Activated B cell treated with CpG ODN at 0.5 μM for 24 hours (primary cell): ENCODE measurements around the gene PISD. TPM values are rescaled to one million over a fixed set of nuclear protein-coding genes. Genes with fewer than 3 reads are reported as not detected.
"Not testable (repeated sequence)": the region's sequence is repeated elsewhere in the genome, so short reads cannot be mapped to it uniquely, and the experiment has no call there.

Experiments
- ATAC-seq: fragments of 200-7000 bp; cut with Tn5 transposase; one replicate; pipeline ENCODE4 v1.10.0; 2021; ENCODE audit warnings: low read depth, mild to moderate bottlenecking, moderate library complexity
- CTCF ChIA-PET: fragments of 350-600 bp; sonication (Branson Sonifier 250); formaldehyde crosslinking; loops from one replicate; lab custom pipeline; 2021; ENCODE audit warnings: antibody characterized with exemption; lab: Charles Lee
- POLR2A ChIA-PET: fragments of 350-600 bp; sonication (Branson Sonifier 250); formaldehyde crosslinking; loops from one replicate; lab custom pipeline; 2021; ENCODE audit warnings: antibody characterized with exemption; lab: Charles Lee
- DNase-seq: peaks from one replicate; pipeline ENCODE4 v3.0.0; 2022
- H3K27ac Mint-ChIP-seq: one replicate; pipeline ENCODE4 v1.8.0; 2020; ENCODE audit warnings: mixed read lengths
- H3K27me3 Mint-ChIP-seq: one replicate; pipeline ENCODE4 v1.8.0; 2021; ENCODE audit warnings: mixed read lengths
- H3K36me3 Mint-ChIP-seq: one replicate; pipeline ENCODE4 v1.8.0; 2021; ENCODE audit warnings: low read depth, mixed read lengths
- H3K4me1 Mint-ChIP-seq: one replicate; pipeline ENCODE4 v1.8.0; 2021; ENCODE audit warnings: mixed read lengths
- H3K4me3 Mint-ChIP-seq: one replicate; pipeline ENCODE4 v1.8.0; 2020; ENCODE audit warnings: mild to moderate bottlenecking, mixed read lengths
- H3K9me3 Mint-ChIP-seq: one replicate; pipeline ENCODE4 v1.8.0; 2020; ENCODE audit warnings: mixed read lengths
- intact Hi-C: fragments of 100-400 bp; cut with micrococcal nuclease; formaldehyde crosslinking; loops from one replicate; pipeline ENCODE4 v1.15.1; 2024
- total RNA-seq: library from RNA; stranded (reverse); gene quantifications from 2 replicates; pipeline ENCODE4 v1.2.3, GENCODE V29; 2022
- TF ChIP-seq, protein P1 (sequence below): fragments of 200-600 bp; IDR thresholded peaks from one replicate; pipeline ENCODE4 v1.8.0; 2022; ENCODE audit warnings: antibody characterized with exemption, mild to moderate bottlenecking

PISD gene
- total RNA-seq, 1 donor from 2014 or later = 61.6 TPM

DNA sequence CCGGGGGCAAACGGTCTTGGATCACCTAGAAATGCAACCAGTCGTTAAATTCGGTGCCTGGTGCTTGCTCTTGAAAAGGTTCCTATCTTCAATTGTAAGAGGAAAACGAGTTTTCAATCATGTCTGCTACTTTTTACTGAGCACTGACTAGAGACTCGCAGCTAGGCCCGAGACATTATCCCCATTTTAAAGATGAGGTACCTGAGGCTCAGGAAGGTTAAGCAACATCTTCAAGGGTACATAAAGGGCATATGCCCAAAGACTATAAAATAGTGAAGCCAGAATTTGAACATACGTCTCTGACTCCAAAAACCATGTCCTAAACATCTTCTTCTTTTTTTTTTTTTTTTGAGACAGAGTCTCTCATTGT is 638 bp upstream of the PISD start:
- H3K9me3 Mint-ChIP-seq = no peaks in the 10 kb centered on the region

DNA sequence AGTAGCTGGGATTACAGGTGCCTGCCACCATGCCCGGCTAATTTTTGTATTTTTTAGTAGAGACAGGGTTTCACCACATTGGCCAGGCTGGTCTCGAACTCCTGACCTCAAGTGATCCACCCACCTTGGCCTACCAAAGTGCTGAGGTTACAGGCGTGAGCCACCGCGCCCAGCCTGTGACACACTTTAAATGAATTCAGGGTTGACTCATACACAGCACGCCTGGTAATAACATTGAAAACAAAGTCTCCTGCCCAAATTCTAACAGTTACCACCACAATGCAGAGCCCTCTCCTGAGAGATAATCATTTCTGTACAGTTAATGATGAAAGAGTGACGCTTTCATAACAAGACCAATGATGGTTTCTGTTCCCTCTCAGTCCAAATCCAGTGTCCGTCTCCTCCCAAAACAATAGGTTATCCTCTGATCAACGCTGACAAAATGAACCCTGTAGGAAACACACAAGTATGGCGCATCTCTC is 1.1 kb downstream of the PISD start:
- ATAC-seq, DNase-seq, H3K9me3 Mint-ChIP-seq, H3K27me3 Mint-ChIP-seq: not testable (repeated sequence)
- intact Hi-C loops = loop anchor here (10.0 kb wide), 2 partner anchors 604 to 814 kb away; partner anchors contain the start of gene FBXO7
- ChIA-PET CTCF (interaction anchor here (0.9 to 1.8 kb wide), 2 partner anchors 10 to 104 kb away, joined by 3 to 9 read pairs; no protein-coding TSS in a partner anchor), POLR2A (interaction anchor here (1.6 to 3.8 kb wide), 6 partner anchors 8 to 285 kb away, joined by 4 to 41 read pairs (median 16); partner anchors contain the start of gene DEPDC5)
- Mint-ChIP-seq H3K4me1 (peaks cover 32% of the 10 kb centered on the region), H3K36me3 (peaks cover 26% of the 10 kb centered on the region), H3K4me3 (peak overlapping the region; percentile 96), H3K27ac (peak overlapping the region; percentile 91)

More for the DNA sequence above, 638 bp upstream of the PISD start:
- TF ChIP-seq, protein P1, sequence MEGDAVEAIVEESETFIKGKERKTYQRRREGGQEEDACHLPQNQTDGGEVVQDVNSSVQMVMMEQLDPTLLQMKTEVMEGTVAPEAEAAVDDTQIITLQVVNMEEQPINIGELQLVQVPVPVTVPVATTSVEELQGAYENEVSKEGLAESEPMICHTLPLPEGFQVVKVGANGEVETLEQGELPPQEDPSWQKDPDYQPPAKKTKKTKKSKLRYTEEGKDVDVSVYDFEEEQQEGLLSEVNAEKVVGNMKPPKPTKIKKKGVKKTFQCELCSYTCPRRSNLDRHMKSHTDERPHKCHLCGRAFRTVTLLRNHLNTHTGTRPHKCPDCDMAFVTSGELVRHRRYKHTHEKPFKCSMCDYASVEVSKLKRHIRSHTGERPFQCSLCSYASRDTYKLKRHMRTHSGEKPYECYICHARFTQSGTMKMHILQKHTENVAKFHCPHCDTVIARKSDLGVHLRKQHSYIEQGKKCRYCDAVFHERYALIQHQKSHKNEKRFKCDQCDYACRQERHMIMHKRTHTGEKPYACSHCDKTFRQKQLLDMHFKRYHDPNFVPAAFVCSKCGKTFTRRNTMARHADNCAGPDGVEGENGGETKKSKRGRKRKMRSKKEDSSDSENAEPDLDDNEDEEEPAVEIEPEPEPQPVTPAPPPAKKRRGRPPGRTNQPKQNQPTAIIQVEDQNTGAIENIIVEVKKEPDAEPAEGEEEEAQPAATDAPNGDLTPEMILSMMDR = no peak
- POLR2A ChIA-PET = interaction anchor here (0.6 to 3.8 kb wide), 14 partner anchors 9 to 373 kb away, joined by 3 to 41 read pairs (median 9); partner anchors contain the start of genes DEPDC5 and PATZ1
- intact Hi-C loops = loop anchor here (1.0 to 10.0 kb wide), 5 partner anchors 14 to 812 kb away; partner anchors contain the start of genes FBXO7 and PRR14L
- CTCF ChIA-PET = interaction anchor here (1.8 to 2.1 kb wide), 3 partner anchors 15 to 307 kb away, joined by 4 to 9 read pairs (median 9); no protein-coding TSS in a partner anchor
- no peak for DNase-seq
- no peaks in the 10 kb centered on the region for H3K27me3 Mint-ChIP-seq
- H3K4me1 Mint-ChIP-seq = peaks cover 32% of the 10 kb centered on the region
- H3K4me3 Mint-ChIP-seq = peak overlapping the region; percentile 96
- peak overlapping the region; percentile 91 for H3K27ac Mint-ChIP-seq
- H3K36me3 Mint-ChIP-seq = peaks cover 24% of the 10 kb centered on the region
- no peak for ATAC-seq

DNA sequence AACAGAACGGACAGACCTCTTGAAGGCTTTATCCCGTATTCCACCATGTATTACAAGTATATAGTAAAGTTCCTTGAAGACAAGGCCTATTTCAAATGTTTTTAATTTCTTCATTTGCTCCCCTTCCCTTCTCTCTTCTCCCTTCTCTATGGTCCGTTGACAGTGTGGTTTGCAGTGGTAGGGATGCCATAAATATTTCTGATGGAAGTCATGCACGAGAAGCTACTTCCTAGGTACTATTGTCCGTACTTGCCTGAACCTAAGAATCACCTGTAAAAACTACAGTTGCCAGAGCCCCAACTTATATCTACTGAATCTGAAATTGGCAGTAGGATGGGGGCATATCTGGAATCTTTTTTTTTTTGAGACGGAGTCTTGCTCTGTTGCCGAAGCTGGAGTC is 2.8 kb downstream of the PISD start:
- Mint-ChIP-seq H3K9me3 (no peaks in the 10 kb centered on the region), H3K27me3 (no peaks in the 10 kb centered on the region), H3K4me3 (no peak overlapping the region), H3K4me1 (peaks cover 32% of the 10 kb centered on the region), H3K36me3 (peaks cover 26% of the 10 kb centered on the region), H3K27ac (no peak overlapping the region)
- ChIA-PET POLR2A (no interaction called here), CTCF (interaction anchor here (1.0 kb wide), 1 partner anchor 27 kb away, joined by 3 read pairs; no protein-coding TSS in a partner anchor)
- TF ChIP-seq, protein P1 = no peak
- intact Hi-C loops = no loop called here
- no peak for ATAC-seq
- DNase-seq = no peak

DNA sequence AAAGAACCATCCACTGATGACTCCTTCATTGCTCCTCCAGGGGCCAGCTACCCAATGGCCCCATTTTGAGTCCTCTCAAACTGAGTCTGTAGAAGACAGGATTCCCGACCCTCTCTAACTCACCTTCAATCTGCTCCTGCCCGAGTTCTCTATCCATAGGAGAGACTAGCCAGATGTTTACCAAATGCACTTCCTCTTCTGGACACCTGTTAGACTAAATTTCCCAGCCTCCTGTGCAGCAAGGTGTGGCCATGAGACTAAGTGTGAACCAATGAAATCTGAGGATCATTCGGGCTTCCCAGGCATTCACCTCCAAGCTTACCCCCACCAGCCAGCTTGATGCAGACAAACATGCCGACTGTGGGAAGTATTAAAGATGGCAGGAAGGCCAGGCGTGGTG is 7.6 kb downstream of the PISD start:
- H3K27me3 Mint-ChIP-seq = no peaks in the 10 kb centered on the region
- H3K9me3 Mint-ChIP-seq = no peaks in the 10 kb centered on the region
- ATAC-seq = no peak
- intact Hi-C loops = no loop called here
- no peak for DNase-seq
- POLR2A ChIA-PET = interaction anchor here (0.5 to 2.3 kb wide), 4 partner anchors 7 to 122 kb away, joined by 3 to 8 read pairs (median 5); partner anchors contain the start of gene PISD
- H3K36me3 Mint-ChIP-seq = peaks cover 19% of the 10 kb centered on the region
- TF ChIP-seq, protein P1 = no peak
- H3K27ac Mint-ChIP-seq = peak overlapping the region; percentile 47
- CTCF ChIA-PET = interaction anchor here (1.0 kb wide), 2 partner anchors 97 to 99 kb away, joined by 3 read pairs; no protein-coding TSS in a partner anchor
- peaks cover 54% of the 10 kb centered on the region for H3K4me1 Mint-ChIP-seq
- no peak overlapping the region for H3K4me3 Mint-ChIP-seq

DNA sequence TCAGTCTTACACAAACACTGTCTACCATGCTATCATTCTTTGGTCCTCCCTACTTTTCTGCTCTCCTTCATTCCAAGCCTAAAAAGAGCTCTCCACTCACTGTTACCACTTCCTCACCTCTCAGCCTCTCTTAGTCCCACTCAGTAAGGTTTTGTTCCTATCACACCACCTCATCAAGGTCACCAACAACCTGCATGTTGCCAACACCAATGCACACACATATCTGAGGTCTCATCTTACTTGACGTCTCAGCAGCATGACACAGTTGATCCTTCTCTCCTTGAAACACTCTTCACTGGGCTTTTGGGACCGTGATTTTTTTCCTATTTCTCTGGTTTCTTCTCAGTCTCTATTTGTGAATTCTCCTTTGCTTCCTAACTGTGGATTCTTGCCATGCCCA is 8.1 kb downstream of the PISD start:
- ATAC-seq = no peak
- no peak for DNase-seq
- H3K9me3 Mint-ChIP-seq = no peaks in the 10 kb centered on the region
- CTCF ChIA-PET = interaction anchor here (1.0 kb wide), 3 partner anchors 12 to 99 kb away, joined by 3 read pairs; no protein-coding TSS in a partner anchor
- H3K27ac Mint-ChIP-seq = peak overlapping the region; percentile 47
- intact Hi-C loops = no loop called here
- peaks cover 19% of the 10 kb centered on the region for H3K36me3 Mint-ChIP-seq
- no peaks in the 10 kb centered on the region for H3K27me3 Mint-ChIP-seq
- TF ChIP-seq, protein P1 = no peak
- POLR2A ChIA-PET = interaction anchor here (0.5 to 2.3 kb wide), 4 partner anchors 8 to 123 kb away, joined by 3 to 10 read pairs (median 6); partner anchors contain the start of gene PISD
- peaks cover 55% of the 10 kb centered on the region for H3K4me1 Mint-ChIP-seq
- no peak overlapping the region for H3K4me3 Mint-ChIP-seq
